ENCODE data around the gene GAS5. TPM values are rescaled to one million over a fixed set of nuclear protein-coding genes. Genes with fewer than 3 reads are reported as not detected.

The GAS5 gene
- total and polyA plus RNA-seq, 9 of the 15 experiments (the other 6 are each of a cell fraction or from before 2014, with no cell fraction given): 565 to 1,860 (median 1,006) TPM

GRCh38 chr1:173867753-173868265 is at the start of gene GAS5 (continued):
- no peak for TF ChIP-seq BRCA1 (IDR thresholded peaks at IDR 0.05)
- TF ChIP-seq BRCA1 (CRISPR knock-in tag; IDR thresholded peaks at IDR 0.05): no peak
- no peak for TF ChIP-seq ADNP (tag; IDR thresholded peaks at IDR 0.05)
- peak; percentile 87 for TF ChIP-seq PKNOX1 (IDR thresholded peaks at IDR 0.05)
- 0 out of 2 replicates have a peak, but pooled peaks have one; percentile 20 for TF ChIP-seq ZNF551 (CRISPR knock-in tag; IDR thresholded peaks at IDR 0.05)
- no peak for TF ChIP-seq NR1H2 (CRISPR knock-in tag; IDR thresholded peaks at IDR 0.05)
- TF ChIP-seq HDAC8 (tag; IDR thresholded peaks at IDR 0.05): no peak
- peak; percentile 94 for TF ChIP-seq ZBTB12 (CRISPR knock-in tag; IDR thresholded peaks at IDR 0.05)
- TF ChIP-seq TFAP4 (CRISPR knock-in tag; IDR thresholded peaks at IDR 0.05; ENCODE audit: borderline replicate concordance): peak; percentile 55
- TF ChIP-seq ZNF395 (CRISPR knock-in tag; IDR thresholded peaks at IDR 0.05): no peak
- TF ChIP-seq ZBTB1 (CRISPR knock-in tag; IDR thresholded peaks at IDR 0.05; ENCODE audit: borderline replicate concordance, low read depth): no peak
- TF ChIP-seq ZBTB11 (CRISPR knock-in tag; IDR thresholded peaks at IDR 0.05): no peak
- peak; percentile 95 for TF ChIP-seq BRD9 (IDR thresholded peaks at IDR 0.05; ENCODE audit: low read depth, partially characterized antibody)
- 0 out of 2 replicates have a peak, but pooled peaks have one; percentile 58 for TF ChIP-seq NR2F6 (CRISPR knock-in tag; IDR thresholded peaks at IDR 0.05)
- TF ChIP-seq CSDE1 (IDR thresholded peaks at IDR 0.05): peak in 1 of 2 experiments; percentile 90; a peak in 2 of 4 replicates
- no peak for TF ChIP-seq ZNF764 (CRISPR knock-in tag; IDR thresholded peaks at IDR 0.05; ENCODE audit: low read depth)
- TF ChIP-seq FOXA3 (CRISPR knock-in tag; conservative IDR thresholded peaks at IDR 0.05 in 1 of 2, IDR thresholded peaks at IDR 0.05 in 1 of 2): 0 out of 4 replicates have a peak, but pooled peaks of 1 of the 2 experiments have one; percentile 2
- TF ChIP-seq HMGN3 (IDR thresholded peaks at IDR 0.05; ENCODE audit: borderline replicate concordance, extremely low read depth, insufficient read length, low read depth, low read length): no peak
